ENCODE results near the gene SEC61G.

Gene SEC61G

DNA sequence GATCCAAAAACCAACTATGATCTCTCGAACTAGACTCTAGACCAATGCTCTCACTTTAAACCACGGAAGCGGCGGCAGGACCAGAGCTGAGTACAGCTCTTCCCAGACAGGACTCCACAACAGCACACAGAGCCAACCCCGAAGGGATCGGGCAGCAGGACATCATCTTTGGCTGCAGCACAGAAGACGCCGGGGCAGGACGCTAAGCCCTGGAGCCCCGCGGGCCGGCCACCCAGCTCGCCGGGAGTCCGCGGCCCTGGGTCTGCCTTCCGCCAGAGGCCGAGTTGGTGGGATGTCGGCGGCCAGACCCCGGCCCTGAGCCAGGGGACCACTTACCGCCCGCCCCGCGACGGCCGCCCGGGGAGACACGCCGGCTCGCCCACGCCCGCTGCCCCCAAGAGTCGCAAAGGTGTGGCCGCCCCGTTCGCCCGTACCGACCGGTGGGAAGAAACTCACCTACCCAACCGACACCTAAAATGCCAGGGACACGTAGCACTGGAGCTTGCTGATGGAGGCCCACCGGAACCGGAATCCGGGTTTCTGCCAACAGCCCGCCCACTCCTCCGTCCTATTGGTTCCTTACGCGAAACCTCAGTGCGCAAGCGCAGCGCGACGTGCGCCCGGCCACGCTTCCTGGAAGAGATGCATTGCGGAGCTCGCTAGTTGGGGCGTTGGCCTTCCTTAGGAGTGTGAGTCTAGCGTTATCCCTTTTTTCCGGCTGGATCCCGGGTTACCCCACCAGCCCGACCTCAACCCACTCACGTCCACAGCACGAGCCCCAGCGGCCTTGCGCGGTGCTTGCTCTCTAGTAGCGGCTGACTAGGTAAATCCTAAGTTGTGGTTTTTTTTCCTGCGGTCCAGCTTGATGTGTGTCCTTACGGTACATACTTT lies at the start of gene SEC61G:
Gene SEC61G (minus strand): TSS at position 510 of the 891 bp plus-strand sequence. CDS start 1,623 bp downstream, outside the sequence.
- DNase-seq (ENCODE audit: low spot score), result peak; percentile 94

DNA sequence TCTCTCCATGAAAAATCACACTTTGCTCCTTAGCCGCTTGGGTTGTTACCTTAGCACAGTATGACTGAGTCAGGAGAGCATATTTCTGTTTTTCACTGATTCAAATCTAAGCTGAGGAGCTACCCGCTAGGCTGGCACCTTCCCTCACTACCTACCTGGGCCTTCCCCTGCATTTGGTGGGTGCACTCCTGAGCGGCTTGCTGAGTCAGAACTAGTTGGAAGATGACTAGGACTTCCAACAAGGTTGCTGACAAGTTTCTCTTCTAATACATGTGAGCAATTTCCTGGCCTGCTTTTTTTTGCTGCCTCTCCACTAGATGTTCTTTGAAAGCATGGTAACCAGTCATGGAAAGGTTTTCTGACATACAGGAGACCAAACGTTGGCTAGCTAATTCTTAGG lies 43.8 kb upstream of the SEC61G start:
- DNase-seq (ENCODE audit: low spot score), result no peak

DNA sequence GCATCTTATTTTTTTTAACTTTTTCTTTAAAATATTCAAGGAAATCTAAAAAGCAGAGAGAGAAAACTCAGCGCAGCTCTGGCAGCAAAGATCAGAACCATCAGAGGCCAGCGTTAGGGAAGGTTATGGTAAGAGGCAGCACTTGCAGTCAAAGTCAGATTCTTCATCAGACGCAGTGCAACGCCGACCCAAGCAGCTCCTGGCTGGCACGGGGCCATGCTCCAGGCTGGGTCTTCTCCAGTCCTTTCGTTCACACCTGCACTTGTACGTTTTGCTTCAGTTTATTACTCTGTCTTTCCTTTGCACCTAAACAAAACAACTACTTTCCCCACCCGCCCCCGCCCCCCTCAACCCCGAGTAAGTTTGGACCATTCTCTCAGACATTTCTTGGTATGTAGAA lies 43.1 kb upstream of the SEC61G start:
- no peak for DNase-seq (ENCODE audit: low spot score)

DNA sequence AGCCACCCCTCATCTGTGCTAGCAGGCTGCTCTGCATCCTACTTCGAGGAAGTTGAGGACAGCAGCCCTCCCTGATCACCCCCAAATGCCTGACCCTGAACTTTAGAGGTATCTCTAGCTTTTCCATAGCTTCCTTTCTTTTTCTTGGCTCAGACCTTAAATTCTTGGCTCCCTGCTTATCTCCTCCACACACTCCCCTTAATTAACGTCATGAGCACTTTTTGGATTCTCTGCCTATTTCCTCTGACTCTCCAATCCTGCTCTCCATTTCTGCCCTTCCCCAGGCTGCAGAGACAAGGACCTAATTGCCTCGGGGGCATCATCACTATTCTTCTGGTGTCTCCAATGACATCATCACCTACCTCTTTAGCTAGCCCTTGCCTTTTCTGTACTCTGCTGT lies 40.8 kb upstream of the SEC61G start:
- no peak for DNase-seq (ENCODE audit: low spot score)

DNA sequence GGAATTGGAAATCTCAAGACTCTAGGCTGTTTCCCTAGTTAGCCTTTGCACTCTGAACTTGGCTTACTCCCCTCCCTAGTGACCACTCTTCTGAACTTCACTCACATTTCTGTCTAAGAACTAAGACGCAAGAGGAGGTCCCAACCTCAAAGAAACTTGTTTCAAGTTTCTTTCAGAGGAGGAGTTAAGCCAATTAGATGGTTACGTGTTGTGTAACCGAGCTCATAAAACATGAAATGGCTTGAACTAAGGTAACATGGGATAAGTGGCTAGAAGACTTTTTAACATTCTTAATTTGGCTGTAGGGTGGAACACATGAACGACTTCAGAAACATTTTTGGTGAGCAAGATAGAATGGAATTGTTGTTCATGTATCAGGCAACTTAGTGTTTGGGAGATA lies 39.5 kb upstream of the SEC61G start:
- DNase-seq (ENCODE audit: low spot score), result no peak

DNA sequence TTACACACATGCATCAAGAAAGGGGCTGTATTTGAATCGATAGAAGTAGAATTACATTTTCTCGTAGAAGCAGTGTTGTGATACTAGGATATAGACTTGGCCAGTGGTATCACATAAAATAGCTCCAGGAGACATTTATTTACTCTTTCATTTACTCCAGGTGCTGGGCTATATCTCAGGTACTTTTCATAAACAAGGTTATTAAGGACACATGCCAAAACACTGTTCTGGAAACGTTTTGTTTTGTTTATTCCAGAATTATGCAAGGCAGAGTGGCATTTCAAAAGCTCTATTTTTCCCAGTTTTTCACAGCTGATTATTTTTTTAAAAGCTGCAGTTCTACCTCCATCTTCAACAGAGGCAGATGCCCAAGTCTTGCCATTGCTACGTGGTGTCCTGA lies 37.8 kb upstream of the SEC61G start:
- no peak for DNase-seq (ENCODE audit: low spot score)

DNA sequence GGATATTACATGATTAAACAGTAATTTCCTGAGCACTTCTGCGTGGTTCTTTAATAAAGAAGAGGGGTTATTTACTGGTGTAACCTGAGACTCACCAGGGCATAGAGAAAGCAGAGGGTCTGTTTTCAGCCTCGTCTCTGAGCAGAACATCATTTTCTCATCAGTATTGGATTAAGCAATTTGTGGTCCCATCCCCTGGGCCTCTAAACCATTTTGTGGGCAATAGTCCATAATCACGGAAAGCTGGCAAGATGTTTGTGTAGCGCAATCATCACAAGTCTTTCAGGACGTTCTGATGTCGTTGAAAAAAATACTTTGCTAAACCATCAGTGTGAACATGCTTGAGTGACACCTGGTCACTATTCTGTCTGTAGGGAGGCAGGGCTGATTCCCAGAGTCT lies 37.1 kb upstream of the SEC61G start:
- DNase-seq (ENCODE audit: low spot score), result no peak

DNA sequence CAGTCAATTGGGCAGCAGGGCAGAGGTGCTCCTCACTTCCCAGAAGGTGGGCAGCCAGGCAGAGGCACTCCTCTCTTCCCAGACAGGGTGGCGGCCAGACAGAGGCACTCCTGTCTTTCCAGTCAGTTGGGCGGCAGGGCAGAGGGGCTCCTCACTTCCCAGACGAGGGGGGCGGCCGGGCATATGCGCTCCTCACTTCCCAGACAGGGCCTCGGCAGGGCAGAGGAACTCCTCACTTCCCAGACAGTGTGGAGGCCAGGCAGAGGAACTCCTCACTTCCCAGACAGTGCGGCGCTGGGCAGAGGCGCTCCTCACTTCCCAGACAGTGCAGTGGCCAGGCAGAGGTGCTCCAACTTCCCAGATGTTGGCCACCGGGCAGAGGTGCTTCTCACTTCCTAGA lies 33.4 kb upstream of the SEC61G start:
- DNase-seq (ENCODE audit: low spot score), result no peak

DNA sequence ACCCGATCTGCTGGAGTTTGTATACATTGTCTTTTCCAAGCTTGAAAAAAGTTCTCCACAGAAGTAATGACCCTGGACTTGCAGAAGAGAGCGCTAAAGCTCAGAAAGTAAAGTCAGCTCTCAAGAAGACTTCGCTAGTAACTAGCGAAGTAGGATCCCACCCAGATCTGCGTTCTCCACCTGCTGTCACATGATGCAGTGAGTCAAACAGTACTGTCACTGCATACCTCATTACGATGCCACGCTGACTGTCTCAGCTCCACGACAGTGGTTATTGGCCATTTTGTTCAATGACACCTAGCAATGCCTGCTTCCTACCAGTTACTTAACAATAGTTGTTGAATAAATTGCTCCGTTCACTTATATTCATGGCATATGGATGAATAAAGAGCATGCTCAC lies 29.7 kb upstream of the SEC61G start:
- DNase-seq (ENCODE audit: low spot score), result no peak

DNA sequence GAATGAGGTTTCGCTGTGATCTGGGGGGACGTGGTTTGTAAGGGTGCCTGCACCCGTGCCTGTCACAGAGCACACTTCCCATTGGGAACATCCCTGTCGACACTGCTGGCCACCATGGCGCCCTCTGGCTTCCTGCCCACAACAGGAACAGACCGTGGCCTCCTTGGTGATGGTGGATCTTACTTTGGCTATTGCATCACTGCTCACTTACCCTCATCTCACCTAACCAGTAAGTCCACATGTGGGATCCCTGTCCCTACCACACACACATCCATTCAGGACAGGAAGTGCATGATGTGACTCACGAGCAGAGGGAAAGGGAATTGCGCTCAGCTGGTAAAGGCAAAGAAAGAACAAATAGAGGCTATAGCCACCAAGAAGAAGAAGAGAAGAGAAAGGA lies 26.2 kb upstream of the SEC61G start:
- no peak for DNase-seq (ENCODE audit: low spot score)

DNA sequence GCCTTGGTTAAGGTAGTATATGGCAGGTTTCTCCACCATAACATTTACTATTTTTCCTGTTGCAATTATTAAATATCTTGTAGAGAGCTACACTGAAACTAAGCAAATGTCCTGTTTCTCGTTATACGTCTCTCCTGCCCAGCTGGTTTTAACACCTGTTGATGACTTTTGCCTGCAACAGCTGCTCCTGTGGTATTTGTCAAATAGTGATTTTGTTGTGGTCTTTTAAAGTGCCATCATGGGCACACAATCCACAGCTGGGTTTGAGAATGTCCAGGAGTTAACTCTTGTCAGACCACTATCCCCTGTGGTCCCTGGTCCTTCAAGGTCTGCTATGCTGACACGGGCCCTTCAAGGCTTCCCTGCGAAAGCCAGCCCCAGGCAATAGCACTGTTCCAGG lies 24.9 kb upstream of the SEC61G start:
- no peak for DNase-seq (ENCODE audit: low spot score)

DNA sequence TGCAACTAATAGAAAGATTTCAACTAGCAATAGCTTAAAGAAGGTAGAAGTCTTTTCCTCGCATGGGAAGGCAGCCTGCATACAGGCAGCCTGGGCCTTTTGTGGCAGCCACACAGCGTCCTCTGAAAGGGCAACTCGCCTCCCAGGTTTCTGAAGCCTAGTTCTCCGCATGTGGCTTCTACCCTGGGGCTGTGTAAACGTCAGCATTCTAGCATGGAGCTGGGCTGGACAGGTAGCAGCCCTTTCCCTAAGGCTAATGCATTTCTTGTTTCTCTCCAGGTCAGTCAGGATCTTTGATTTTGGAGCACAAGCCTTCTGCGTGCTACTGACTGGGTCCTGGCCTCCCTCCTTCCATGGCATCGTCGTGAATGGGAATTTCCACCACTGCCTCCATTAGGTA lies 23.8 kb upstream of the SEC61G start:
- no peak for DNase-seq (ENCODE audit: low spot score)

DNA sequence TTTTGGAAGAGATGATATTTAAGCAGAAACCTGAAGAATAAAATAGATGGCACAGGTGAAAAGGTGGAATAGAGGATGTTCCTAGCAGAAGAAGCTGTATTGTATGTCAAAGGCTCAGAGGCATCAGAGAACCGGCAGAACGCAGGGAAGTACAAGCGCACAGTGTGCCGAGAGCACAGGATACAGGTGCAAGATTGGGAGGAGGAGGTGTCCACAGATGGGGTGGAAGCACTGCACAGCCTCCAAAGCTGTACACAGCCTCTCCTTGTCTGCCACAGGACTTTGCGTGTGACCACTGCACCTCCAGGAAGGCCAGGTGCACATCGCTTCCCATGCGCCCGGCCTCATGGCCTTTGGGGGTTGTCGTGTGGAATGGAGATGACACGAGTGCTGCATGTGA lies 23.3 kb upstream of the SEC61G start:
- DNase-seq (ENCODE audit: low spot score), result no peak

DNA sequence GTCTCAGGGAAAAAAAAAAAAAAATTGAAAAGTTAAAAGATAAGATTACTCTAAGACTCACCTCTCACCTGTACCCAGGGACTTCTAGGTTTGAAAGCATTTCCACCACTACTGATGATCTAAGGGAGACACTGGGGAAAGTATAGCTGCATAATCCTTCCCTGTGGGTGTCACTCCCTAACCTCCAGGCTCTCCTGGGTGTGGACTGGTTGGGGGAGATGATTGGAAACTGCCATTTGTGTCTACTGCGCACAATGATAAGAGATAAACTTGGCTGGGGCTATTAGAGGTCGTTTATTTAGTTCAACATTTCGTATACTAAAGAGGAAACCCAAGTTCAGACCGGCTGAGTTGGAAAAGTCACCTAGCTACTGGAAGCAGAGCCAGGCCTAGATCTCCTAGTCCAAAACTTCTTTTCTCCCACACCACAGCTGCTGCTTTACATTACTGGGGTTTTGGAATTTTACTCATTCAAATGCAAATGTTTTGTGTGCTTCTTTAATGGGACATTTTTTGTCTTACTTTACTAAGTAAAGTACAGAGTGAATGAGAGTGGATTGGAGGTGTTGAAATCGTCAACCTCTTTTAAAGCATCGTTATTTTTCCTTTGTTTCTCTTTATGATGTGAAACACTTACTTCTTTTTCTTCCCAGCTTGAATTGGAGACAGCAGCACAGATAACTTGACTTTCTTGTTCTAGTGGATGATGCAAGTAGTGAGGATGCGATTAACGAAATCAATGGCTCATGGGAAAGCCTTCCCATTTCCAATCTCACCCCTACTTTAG lies 22.3 kb upstream of the SEC61G start:
- DNase-seq (ENCODE audit: low spot score), result no peak

DNA sequence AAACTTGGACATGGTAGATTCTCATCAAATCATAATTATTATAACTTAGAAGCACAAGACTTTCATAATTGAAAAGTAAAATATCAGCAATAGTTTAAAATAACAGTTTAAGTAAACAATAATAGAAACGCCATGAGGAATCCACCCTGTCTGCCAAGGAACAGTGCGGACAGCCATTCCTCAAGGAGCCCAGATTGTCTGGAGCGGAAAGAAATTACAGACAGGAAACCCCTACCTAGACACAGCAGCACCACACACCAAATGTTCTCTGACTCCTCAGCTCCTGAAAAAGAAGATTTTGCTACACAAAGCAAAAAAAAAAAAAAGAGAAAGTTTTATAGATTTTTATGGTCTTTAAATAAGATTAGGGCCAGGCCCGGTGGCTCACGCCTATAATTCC lies 21.5 kb upstream of the SEC61G start:
- no peak for DNase-seq (ENCODE audit: low spot score)

DNA sequence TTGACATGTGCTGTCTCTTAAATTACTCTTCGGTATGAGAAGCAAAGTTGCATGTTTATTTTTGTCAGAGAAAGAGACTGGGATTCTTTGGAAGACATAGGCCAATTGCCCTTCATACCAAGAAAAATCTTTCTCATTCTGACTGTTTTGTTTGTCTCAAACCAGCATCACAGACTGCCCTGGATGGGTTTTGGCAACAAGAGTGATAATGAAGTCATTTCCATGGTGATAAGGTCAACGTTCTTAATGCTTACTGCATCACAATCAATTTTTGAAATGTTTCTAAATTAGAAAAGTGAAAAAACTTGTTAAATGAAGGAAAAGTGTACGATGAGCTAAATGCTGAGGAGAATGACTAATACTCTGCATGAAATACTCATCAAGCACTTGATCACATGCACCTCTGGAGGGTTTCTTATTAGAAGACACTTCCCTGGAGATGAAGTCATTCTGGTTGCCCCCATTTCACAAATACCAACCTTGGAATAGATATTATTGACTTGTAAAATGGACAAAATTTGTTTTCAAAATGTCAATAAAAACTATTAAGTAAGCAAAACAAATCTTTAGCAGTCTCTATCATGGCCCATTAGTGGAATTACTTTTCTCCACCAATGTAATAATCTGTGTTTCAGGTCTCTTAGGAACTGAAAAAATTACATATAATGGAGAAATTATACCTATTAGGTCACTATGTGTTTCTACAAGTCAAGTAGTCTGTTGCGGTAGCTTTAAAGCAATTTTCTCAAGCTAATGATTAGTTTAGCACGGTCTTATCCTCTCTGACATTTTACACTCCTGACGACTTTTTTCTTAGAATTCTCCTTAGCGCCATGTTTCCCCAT lies 19.9 kb upstream of the SEC61G start:
- no peak for DNase-seq (ENCODE audit: low spot score)

DNA sequence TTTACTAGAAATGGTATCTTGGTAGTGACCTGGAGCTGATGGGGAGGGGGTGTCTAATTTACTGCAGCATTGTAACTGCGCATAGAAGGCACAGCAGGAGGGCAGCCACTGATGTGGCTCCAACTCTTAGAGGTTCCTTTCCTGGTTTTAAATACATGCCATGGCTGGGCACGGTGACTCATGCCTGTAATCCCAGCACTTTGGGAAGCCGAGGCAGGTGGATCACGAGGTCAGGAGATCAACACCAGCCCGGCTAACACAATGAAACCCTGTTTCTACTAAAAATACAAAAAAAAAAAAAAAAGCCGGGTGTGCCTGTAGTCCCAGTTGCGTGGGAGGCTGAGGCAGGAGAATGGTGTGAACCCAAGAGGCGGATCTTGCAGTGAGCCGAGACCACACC lies 19.2 kb upstream of the SEC61G start:
- DNase-seq (ENCODE audit: low spot score), result no peak

DNA sequence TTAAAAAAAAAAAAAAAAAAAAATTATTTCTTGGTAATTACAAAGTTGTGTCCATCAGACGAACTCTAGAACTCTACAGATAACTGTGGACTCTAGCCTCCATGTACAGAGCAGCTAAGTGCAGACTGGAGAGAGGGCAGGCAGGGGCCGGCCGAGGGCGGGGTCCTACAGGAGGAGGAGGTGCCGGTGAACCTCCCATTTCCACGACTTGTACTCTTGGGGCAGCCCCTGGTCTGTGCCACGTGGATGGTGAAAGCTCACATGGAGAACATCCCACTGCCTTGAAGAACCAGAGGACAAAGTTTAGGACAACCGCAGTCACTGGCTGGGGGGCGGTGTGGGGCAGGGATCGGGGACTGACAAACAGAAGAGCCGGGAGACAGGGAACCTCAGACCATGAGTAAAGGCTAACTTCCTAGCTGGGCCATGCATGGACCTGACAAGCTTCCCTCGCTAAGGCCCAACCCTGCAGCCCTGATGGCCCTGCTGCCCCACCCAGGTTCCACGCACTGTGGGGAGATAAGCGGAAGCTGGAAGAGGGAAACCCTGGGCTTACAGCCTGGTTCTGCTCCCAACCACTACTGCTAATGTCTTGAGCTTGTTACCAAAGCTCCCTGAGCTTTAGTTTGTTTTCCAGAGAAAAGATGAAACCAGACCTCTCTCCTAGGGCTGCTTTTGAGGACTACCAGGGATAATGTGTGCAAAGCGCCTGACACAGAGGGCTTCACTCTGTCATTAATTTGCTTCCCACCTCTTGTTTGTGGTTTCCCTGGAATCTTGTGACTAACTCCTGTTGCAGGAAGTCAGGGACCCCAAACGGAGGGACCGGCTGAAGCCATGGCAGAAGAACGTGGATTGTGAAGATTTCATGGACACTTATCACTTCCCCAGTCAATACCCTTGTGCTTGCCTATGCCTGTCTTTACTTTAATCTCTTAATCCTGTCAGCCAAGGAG lies 16.1 kb upstream of the SEC61G start:
- DNase-seq (ENCODE audit: low spot score), result no peak

DNA sequence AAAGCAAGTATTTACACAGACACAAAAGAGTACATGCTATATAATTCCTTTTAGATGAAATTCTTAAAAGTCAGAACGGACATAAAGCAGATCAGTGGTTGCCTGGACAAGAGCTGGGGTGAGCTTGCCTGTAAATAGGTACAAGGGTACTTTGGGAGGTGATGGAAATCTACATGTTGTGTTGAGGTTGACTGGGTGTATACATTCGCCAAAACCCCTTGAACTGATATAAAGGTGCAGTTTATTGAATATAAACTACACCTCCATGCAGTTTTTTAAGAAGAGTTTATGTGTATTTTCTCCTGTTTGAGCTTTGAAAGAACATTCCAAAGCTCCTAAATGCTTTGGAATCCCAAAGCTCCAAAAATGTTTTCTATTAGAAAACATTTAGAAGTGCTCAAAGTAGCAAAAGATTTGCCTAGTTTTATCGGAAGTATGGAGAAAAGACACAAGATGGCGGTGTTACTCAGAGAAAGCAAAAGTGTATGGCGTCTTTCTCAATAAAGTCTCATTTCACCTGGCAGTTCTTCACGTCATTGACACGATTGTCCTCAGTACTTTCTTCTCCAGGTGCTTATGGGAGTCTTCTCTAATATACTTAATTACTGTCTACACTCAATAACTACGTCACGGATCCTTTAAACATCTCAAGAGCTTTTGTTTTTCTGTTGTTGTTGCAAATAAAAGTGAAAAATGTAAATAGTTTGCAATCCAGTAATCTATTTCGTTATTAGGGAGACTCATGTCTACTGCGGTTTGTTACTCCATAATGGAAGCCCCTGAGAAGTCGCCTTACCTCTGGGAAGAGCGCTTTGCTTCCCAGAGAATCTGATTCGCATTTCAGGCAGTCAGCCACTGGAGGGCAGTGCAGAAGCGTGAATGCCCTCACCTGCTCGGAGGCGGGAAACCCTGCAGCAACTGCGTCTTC lies 14.7 kb upstream of the SEC61G start:
- DNase-seq (ENCODE audit: low spot score), result peak; percentile 59

DNA sequence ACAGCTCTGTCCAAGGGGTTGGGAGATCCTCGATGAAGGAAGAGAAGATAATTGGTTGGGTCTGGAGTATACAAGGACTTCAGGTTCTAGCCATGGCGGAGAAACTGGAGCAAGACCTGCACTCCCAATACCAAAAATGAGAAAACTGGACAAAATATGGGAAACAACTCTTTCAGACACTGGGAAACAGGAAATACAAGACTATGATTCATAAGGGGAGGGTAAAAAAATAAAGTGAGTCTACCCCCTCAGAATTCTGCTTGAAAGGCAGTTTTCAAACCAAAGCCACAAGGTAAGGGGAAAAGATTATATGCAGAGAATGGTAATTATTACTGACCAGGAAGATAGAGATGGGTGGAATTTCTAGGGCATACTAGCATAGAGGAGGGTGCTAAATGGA lies 10.2 kb upstream of the SEC61G start:
- DNase-seq (ENCODE audit: low spot score), result no peak
